ENCODE data around the gene KMT2C. TPM values are rescaled to one million over a fixed set of nuclear protein-coding genes. Genes with fewer than 3 reads are reported as not detected.
"Not testable (repeated sequence)": the region's sequence is repeated elsewhere in the genome, so short reads cannot be mapped to it uniquely, and the experiment has no call there.

KMT2C gene
- total and polyA plus RNA-seq, 2 of the 8 experiments (the other 6 are each of a cell fraction or from before 2014, with no cell fraction given): 9.1 to 40.8 TPM

GRCh38 chr7:152433721-152434490 is 1.9 kb downstream of the KMT2C start:
- H3K23ac ChIP-seq (ENCODE audit: insufficient read length); H4K91ac ChIP-seq (replicated peaks; ENCODE audit: insufficient read length, low read length); FAIRE-seq; H2BK120ac ChIP-seq (replicated peaks; ENCODE audit: low read depth, low read length); H3K14ac ChIP-seq (ENCODE audit: insufficient read length); H3K9ac ChIP-seq (replicated peaks in 1 of 4; ENCODE audit: extremely low read depth in 1 of 4, low read depth in 3 of 4, low read length in 3 of 4); H3K18ac ChIP-seq (ENCODE audit: extremely low read depth, low read length); H2AFZ ChIP-seq (ENCODE audit: low read length); H2BK5ac ChIP-seq (ENCODE audit: low read depth, low read length); H4K5ac ChIP-seq (ENCODE audit: insufficient read length, low read depth, low read length); H3K27ac ChIP-seq (ENCODE audit: low read depth, low read length); H4K8ac ChIP-seq (ENCODE audit: extremely low read depth, insufficient read depth, low read length); H2BK12ac ChIP-seq (ENCODE audit: low read depth, low read length); H3K27me3 ChIP-seq (replicated peaks in 1 of 4; ENCODE audit: control insufficient read depth in 3 of 4, extremely low read depth in 1 of 4, insufficient read depth in 3 of 4, low read length in 3 of 4); H3K79me1 ChIP-seq (ENCODE audit: low read depth, low read length); DNase-seq (ENCODE audit: low read depth in 1 of 2, low spot score in 2 of 2); H3K56ac ChIP-seq (replicated peaks; ENCODE audit: insufficient read length, low read depth, low read length); H3K4me1 ChIP-seq (replicated peaks in 1 of 4; ENCODE audit: control insufficient read depth in 3 of 4, insufficient read depth in 4 of 4, low read length in 3 of 4); H3K4ac ChIP-seq (replicated peaks; ENCODE audit: insufficient read length, low read depth, low read length); H4K20me1 ChIP-seq (replicated peaks in 1 of 2; ENCODE audit: control insufficient read depth in 1 of 2, insufficient read depth in 2 of 2, low read length in 2 of 2); H2BK20ac ChIP-seq (ENCODE audit: low read length); H3K36me3 ChIP-seq (ENCODE audit: control insufficient read depth in 2 of 4, insufficient read depth in 4 of 4, low read length in 3 of 4); H3K9me3 ChIP-seq (ENCODE audit: insufficient read depth in 2 of 2, low read depth in 1 of 2, low read length in 1 of 2); H3K23me2 ChIP-seq (ENCODE audit: low read depth, low read length); H2BK15ac ChIP-seq (ENCODE audit: low read length); H2AK5ac ChIP-seq (ENCODE audit: low read depth, low read length): not testable (repeated sequence)
- Histone ChIP-seq H3K79me2 (ENCODE audit: control insufficient read depth in 1 of 2, insufficient read depth in 2 of 2, low read length in 2 of 2) (peaks cover 4 to 59% of the 10 kb centered on the region in 2 experiments), H3K4me3 (ENCODE audit: extremely low read depth in 1 of 4, insufficient read depth in 2 of 4, low read depth in 3 of 4, low read length in 4 of 4) (peak overlapping the region; percentile 62 to 91 (median 76)), H3K4me2 (ENCODE audit: insufficient read depth in 1 of 2, low read depth in 2 of 2, low read length in 2 of 2) (peak overlapping the region; percentile 85 to 98)
- ChIA-PET POLR2A (ENCODE audit: partially characterized antibody) (interaction anchor here (0.6 to 1.2 kb wide), 2 partner anchors 9 to 19 kb away, joined by 3 read pairs; no protein-coding TSS in a partner anchor), CTCF (ENCODE audit: partially characterized antibody) (interaction anchor here (0.6 to 2.4 kb wide), 2 partner anchors 92 to 278 kb away, joined by 3 to 6 read pairs; no protein-coding TSS in a partner anchor)
- 64% methylated on average over 15 of the region's 15 CpGs; no CpG with 5 or more reads in 1 of the 2 experiments for WGBS, 2 experiments (ENCODE audit: extremely low coverage in 1 of 2, insufficient coverage in 1 of 2, insufficient read length in 1 of 2, insufficient replicate concordance in 2 of 2, low coverage in 1 of 2, low lambda C conversion rate in 2 of 2, missing lambda C conversion rate in 1 of 2)

Data from H1 (cell line).